ENCODE results near the gene COL5A3. TPM values are rescaled to one million over a fixed set of nuclear protein-coding genes. Genes with fewer than 3 reads are reported as not detected.

Gene COL5A3
- total and polyA plus RNA-seq, 7 donors, result 3.7 to 10.6 (median 8.5) TPM

DNA sequence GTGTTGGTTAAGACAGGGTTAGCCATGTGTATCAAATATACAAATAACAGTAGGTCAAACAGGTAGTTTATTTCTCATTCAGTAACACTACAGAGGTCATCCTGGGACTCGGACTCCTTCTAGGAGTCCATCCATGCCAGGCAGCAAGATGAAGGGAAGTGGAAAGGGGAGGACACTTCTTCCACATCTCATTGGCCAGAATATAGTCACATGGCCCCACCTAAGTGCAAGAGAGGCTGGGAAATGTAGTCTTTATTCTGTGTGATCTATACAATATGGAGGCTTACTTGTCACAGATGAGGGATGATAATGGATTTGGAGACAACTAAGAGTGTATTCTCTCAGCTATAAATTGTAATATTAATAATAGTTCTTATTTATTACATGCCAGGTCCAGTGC is 34.1 kb upstream of the COL5A3 start:
- H3K27me3 ChIP-seq (ENCODE audit: insufficient read depth in 3 of 3, low read length in 2 of 3), result peaks cover 0 to under 1% (median 0%) of the 10 kb centered on the region in 3 donors
- no peaks in the 10 kb centered on the region for H3K4me1 ChIP-seq
- WGBS, 3 donors, result 82 to 91% (median 85%) methylated on average over 1 of the region's 1 CpG
- ATAC-seq (no peak), DNase-seq (no peak)
- peaks cover 36% of the 10 kb centered on the region for H3K9me3 ChIP-seq
- intact Hi-C loops (cut with DNase I), result no loop called here
- no peak overlapping the region for H3K27ac ChIP-seq
- H3K36me3 ChIP-seq (ENCODE audit: insufficient read depth in 1 of 2, low read depth in 1 of 2), result no peaks in the 10 kb centered on the region
- TF ChIP-seq, protein P1, sequence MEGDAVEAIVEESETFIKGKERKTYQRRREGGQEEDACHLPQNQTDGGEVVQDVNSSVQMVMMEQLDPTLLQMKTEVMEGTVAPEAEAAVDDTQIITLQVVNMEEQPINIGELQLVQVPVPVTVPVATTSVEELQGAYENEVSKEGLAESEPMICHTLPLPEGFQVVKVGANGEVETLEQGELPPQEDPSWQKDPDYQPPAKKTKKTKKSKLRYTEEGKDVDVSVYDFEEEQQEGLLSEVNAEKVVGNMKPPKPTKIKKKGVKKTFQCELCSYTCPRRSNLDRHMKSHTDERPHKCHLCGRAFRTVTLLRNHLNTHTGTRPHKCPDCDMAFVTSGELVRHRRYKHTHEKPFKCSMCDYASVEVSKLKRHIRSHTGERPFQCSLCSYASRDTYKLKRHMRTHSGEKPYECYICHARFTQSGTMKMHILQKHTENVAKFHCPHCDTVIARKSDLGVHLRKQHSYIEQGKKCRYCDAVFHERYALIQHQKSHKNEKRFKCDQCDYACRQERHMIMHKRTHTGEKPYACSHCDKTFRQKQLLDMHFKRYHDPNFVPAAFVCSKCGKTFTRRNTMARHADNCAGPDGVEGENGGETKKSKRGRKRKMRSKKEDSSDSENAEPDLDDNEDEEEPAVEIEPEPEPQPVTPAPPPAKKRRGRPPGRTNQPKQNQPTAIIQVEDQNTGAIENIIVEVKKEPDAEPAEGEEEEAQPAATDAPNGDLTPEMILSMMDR (IDR thresholded peaks at IDR 0.05), result no peak
- no peak overlapping the region for H3K4me3 ChIP-seq

GRCh38 chr19:10043286-10043927 is 33.1 kb upstream of the COL5A3 start:
- ATAC-seq, result no peak
- Histone ChIP-seq H3K27me3 (ENCODE audit: insufficient read depth in 3 of 3, low read length in 2 of 3) (peaks cover 0 to 5% (median 0%) of the 10 kb centered on the region in 3 donors), H3K27ac (no peak overlapping the region), H3K4me1 (no peaks in the 10 kb centered on the region), H3K9me3 (peaks cover 36% of the 10 kb centered on the region), H3K36me3 (ENCODE audit: insufficient read depth in 1 of 2, low read depth in 1 of 2) (no peaks in the 10 kb centered on the region), H3K4me3 (no peak overlapping the region)
- intact Hi-C loops (cut with DNase I), result no loop called here
- TF ChIP-seq, protein P1 (IDR thresholded peaks at IDR 0.05), result no peak
- WGBS, 3 donors, result 70 to 80% (median 74%) methylated on average over 4 of the region's 4 CpGs
- no peak for DNase-seq

DNA sequence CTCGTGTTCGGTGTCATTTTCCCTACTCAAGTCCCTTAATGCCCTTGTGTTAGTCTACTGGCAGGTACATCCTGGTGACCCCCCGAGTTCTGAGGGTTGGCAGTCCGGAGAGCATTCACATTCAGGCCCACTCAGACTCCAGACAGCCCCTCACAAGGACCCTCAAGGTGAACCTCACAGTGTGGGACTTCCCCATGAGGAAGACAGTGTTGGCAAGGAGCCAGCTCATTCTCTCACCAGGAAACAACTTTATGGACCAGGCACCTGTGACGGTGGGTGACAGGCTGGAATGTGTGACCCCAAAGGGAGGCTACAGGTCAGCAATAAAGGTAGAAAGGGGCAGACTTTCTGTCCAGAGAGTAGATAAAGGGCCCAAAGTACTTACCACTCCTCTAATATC is 27.5 kb upstream of the COL5A3 start:
- ATAC-seq, result no peak
- TF ChIP-seq, protein P1 (IDR thresholded peaks at IDR 0.05), result no peak
- Histone ChIP-seq H3K27me3 (ENCODE audit: insufficient read depth in 3 of 3, low read length in 2 of 3) (peaks cover 0 to 5% (median 4%) of the 10 kb centered on the region in 3 donors), H3K9me3 (peaks cover 10% of the 10 kb centered on the region), H3K4me3 (no peak overlapping the region), H3K36me3 (ENCODE audit: insufficient read depth in 1 of 2, low read depth in 1 of 2) (no peaks in the 10 kb centered on the region), H3K27ac (no peak overlapping the region), H3K4me1 (no peaks in the 10 kb centered on the region)
- 46 to 52% (median 47%) methylated on average over 5 of the region's 5 CpGs for WGBS, 3 donors
- DNase-seq, result no peak
- intact Hi-C loops (cut with DNase I), result no loop called here

DNA sequence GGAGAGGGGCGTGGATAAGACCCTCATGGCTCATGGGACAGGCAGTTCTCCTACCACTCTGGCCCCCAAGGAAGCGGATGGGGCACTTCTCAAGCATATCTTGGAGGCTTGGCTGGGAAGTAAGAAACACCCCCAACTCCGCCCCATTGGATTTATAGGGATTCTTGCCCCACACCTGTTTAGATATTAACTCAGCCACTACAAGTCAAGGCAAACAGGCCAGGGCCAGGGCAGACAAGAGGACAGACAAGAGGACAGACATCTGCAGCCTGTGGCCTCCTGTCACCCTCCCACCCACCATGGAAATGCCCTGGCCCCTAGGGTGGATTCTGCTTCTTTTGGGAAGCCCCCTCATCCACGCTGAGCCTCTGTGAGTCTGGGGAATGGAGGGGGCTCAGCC is 27.1 kb upstream of the COL5A3 start:
- TF ChIP-seq, protein P1 (IDR thresholded peaks at IDR 0.05), result no peak
- 44 to 71% (median 57%) methylated on average over 4 of the region's 4 CpGs for WGBS, 3 donors
- DNase-seq, result no peak
- Histone ChIP-seq H3K4me3 (no peak overlapping the region), H3K36me3 (ENCODE audit: insufficient read depth in 1 of 2, low read depth in 1 of 2) (no peaks in the 10 kb centered on the region), H3K9me3 (peaks cover 6% of the 10 kb centered on the region), H3K27me3 (ENCODE audit: insufficient read depth in 3 of 3, low read length in 2 of 3) (peaks cover 0 to 7% (median 5%) of the 10 kb centered on the region in 3 donors), H3K27ac (no peak overlapping the region), H3K4me1 (no peaks in the 10 kb centered on the region)
- no peak for ATAC-seq
- intact Hi-C loops (cut with DNase I), result no loop called here

DNA sequence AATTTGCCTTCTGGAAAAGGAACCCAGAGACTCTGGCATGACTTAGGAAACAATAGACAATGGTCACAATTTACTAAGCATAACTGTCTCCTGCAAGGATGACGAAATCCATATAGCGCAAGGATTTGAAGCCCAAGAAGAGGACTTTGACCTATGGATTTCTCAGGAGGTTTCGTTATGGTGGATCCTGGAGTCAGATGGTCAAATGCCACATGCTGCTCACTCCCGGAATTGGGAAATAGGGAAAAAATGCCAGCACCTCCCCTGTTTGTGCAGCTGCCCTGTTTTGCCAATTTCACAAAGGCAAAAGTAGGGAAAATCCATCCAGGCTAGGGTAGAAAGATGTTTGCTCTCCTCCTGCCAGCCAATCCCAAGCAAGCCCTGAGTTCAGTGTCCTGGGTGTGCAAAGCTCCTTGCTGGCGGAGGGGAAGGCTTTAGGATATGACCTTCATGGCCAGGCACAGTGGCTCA is 26.3 kb upstream of the COL5A3 start:
- ATAC-seq (no peak), DNase-seq (no peak)
- no peaks in the 10 kb centered on the region for H3K9me3 ChIP-seq
- WGBS, 3 donors, result 21 to 26% (median 26%) methylated on average over 5 of the region's 5 CpGs
- H3K27me3 ChIP-seq (ENCODE audit: insufficient read depth in 3 of 3, low read length in 2 of 3), result peaks cover 0 to 14% (median 5%) of the 10 kb centered on the region in 3 donors
- no peak overlapping the region for H3K27ac ChIP-seq
- no peaks in the 10 kb centered on the region for H3K4me1 ChIP-seq
- no peaks in the 10 kb centered on the region for H3K36me3 ChIP-seq (ENCODE audit: insufficient read depth in 1 of 2, low read depth in 1 of 2)
- TF ChIP-seq, protein P1 (IDR thresholded peaks at IDR 0.05), result no peak
- intact Hi-C loops (cut with DNase I), result no loop called here
- no peak overlapping the region for H3K4me3 ChIP-seq

Data from psoas muscle (tissue), 8 donors.